PC-9 (cell line): ENCODE measurements around the gene C5orf15.

Experiments
- EZH2 ChIP-seq: fragments of 200-600 bp; sonication (generic); IDR thresholded peaks from 2 replicates; pipeline ENCODE4 v1.8.0; 2017; ENCODE audit warnings: antibody characterized with exemption, low read depth
- TF ChIP-seq, protein P1 (sequence below): fragments of 200-600 bp; sonication (generic); conservative IDR thresholded peaks from 2 replicates; pipeline ENCODE4 v1.6.1; 2017; ENCODE audit warnings: mixed run types, antibody characterized with exemption, mild to moderate bottlenecking, moderate library complexity

DNA sequence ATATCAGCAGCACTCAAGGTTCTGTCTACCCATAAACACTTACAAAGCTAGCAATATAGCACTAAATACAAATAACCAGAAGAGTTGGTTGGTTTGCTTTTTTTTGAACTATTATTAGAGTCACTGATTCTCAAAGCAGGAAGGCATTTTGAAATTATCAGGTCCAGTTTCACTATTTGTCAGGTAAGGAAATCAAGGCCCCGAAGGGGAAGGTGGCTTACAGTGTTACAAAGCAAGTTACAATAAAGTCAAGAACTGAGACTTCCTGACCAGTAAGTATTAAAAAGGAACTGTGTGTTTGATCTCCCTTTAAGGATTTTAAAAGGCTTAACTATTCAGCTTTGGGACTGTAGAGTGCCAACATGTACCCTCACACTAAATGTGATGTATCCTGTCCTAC, 10.8 kb downstream of the C5orf15 start:
- TF ChIP-seq EZH2, result no peak
- TF ChIP-seq, protein P1, sequence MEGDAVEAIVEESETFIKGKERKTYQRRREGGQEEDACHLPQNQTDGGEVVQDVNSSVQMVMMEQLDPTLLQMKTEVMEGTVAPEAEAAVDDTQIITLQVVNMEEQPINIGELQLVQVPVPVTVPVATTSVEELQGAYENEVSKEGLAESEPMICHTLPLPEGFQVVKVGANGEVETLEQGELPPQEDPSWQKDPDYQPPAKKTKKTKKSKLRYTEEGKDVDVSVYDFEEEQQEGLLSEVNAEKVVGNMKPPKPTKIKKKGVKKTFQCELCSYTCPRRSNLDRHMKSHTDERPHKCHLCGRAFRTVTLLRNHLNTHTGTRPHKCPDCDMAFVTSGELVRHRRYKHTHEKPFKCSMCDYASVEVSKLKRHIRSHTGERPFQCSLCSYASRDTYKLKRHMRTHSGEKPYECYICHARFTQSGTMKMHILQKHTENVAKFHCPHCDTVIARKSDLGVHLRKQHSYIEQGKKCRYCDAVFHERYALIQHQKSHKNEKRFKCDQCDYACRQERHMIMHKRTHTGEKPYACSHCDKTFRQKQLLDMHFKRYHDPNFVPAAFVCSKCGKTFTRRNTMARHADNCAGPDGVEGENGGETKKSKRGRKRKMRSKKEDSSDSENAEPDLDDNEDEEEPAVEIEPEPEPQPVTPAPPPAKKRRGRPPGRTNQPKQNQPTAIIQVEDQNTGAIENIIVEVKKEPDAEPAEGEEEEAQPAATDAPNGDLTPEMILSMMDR, result no peak
